HG03103 (cell line): Measurements from ENCODE around the gene RAB40B.
"Not testable (repeated sequence)": the region's sequence is repeated elsewhere in the genome, so short reads cannot be mapped to it uniquely, and the experiment has no call there.

ENCODE experiments used
- ATAC-seq: cut with Tn5 transposase; IDR thresholded peaks from one replicate; pipeline ENCODE4 v1.9.1; 2021; ENCODE audit warnings: low read depth; ENCODE audit not compliant: unreplicated experiment

The RAB40B gene

GRCh38 chr17:82698065-82698973 lies at the start of gene RAB40B:
TSS of gene RAB40B (minus strand) at chr17:82698698. CDS start at chr17:82698596, 102 bp downstream.
- ATAC-seq = peak; percentile 97

DNA sequence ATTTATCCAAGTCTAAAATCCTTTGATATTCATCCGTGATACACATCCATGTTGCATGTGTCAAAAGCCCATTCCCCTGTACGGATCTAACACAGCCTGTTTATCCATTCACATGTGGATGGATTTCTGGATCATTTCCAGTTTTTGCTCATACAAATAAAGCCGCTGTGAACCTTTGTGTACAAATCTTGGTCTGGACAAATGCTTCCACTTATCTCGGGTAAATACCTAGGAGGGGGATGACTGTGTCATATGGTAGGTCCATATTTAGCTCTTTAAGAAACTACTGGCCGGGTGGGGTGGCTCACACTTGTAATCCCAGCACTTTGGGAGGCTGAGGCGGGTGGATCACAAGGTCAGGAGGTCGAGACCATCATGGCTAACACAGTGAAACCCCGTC lies 47.0 kb upstream of the RAB40B start:
- no peak for ATAC-seq

DNA sequence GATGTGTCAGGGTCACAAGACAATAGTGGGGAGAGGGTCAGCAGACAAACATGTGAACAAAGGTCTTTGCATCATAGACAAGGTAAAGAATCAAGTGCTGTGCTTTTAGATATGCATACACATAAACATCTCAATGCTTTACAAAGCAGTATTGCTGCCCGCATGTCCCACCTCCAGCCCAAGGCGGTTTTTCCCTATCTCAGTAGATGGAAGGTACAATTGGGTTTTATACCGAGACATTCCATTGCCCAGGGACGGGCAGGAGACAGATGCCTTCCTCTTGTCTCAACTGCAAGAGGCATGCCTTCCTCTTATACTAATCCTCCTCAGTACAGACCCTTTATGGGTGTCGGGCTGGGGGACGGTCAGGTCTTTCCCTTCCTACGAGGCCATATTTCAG lies 46.2 kb upstream of the RAB40B start:
- not testable (repeated sequence) for ATAC-seq

GRCh38 chr17:82743344-82744219 lies 45.1 kb upstream of the RAB40B start:
- no peak for ATAC-seq

GRCh38 chr17:82740906-82741759 lies 42.6 kb upstream of the RAB40B start:
- ATAC-seq = no peak

DNA sequence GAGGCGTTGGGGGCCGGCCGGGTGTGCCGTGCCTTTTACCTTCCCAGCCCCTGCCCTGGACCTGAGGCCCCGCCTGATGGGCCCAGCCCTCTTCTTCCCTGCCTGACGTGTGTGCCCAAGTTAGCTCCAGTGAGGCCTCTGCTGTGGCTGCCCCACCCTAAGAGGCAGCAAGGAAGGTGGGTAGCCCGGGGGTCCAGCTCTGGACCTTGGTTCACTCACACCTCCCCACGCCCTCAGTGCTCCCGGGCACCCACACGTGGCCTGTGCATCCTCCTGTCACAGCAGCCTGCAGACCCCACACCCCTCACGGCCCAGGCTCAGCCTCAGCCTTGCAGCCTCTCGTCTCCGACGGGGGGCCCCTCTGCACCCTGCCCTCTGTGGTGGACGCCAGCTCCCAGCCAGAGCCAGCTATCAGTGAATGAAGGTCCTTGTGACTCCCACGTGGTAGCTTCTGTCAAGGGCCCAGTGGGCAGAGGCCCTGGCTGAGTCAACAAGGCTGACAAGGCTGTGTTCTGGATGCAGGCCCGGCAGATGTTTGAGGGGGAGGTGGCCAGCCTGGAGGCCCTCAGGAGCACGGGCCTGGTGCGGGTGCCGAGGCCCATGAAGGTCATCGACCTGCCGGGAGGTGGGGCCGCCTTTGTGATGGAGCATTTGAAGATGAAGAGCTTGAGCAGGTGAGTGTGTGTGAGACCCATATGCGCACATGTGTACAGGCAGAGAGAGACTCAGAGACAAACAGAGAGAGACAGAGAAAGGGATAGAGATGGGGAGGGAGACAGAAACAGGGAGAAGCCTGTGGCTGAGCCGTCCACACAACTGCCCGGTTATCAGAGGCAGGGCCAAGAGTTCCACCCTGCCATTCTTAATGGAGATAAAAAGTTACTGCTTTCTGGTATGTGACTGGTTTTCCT lies 39.7 kb upstream of the RAB40B start:
- no peak for ATAC-seq

DNA sequence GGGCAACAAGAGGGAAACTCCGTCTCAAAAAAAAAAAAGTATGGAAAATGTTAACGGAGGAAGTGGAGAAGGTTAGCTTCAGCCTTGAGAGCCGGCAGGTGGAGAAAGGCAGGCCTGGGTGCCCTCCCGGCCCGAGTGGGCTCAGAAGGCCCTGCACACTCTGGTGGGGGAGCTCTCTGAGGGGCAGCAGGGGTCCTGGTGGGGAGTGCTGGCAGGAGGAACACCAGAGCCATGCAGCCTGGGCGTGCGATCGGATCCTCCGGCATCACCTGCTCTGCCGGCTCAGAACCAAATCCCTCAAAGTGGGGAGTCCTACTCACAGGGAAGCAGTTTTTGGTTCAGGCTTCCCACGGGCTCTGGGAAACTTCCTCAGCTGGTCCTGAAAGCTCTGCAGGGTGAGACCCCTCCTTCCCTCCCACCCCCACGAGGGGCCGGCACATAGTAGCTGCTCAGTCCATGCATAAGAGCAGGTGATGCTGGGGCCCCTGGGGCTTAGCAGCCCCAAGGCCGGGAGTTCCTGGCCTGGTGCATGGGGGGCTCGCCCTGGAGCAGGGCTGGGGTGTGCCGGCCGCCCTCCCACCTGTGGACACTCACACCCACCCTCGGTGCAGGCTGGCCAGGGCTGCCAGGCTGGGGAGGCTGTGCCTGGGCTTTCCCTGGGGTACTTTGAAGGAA lies 38.1 kb upstream of the RAB40B start:
- no peak for ATAC-seq

GRCh38 chr17:82734987-82735866 lies 36.7 kb upstream of the RAB40B start, which contains the start of gene FN3K:
TSS of gene FN3K (plus strand) at chr17:82735615. CDS start at chr17:82735637, 22 bp downstream.
- ATAC-seq = no peak

DNA sequence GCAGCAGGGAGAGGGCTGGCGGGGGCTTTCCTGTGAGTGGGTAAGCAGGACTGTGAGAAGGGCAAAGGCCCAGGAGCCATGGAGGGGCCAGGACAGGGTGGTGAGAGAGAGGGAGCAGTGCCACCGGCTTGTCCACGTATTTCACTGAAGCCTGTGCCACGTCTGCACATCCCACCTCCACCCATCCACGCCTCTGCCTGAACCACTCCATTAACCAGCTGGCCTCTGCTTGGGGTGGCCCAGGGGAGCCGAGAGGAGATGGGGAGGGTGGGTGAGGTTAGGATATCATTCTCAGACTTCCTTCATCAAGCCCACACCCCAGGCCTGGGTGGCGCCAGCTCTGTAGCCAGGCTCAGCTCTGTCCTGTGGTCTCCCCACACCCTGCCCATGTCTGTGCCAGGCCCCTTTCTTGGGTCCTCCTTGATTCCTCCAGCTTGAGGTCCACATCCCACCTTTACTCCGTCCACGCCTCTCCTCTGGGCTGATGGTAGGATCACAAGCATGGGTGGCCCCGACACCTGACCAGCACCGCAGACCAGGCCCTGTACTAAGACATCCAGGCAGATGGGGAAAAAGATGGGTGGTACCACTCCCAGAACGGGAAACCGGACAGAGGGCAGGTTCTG lies 33.7 kb upstream of the RAB40B start:
- ATAC-seq = no peak

DNA sequence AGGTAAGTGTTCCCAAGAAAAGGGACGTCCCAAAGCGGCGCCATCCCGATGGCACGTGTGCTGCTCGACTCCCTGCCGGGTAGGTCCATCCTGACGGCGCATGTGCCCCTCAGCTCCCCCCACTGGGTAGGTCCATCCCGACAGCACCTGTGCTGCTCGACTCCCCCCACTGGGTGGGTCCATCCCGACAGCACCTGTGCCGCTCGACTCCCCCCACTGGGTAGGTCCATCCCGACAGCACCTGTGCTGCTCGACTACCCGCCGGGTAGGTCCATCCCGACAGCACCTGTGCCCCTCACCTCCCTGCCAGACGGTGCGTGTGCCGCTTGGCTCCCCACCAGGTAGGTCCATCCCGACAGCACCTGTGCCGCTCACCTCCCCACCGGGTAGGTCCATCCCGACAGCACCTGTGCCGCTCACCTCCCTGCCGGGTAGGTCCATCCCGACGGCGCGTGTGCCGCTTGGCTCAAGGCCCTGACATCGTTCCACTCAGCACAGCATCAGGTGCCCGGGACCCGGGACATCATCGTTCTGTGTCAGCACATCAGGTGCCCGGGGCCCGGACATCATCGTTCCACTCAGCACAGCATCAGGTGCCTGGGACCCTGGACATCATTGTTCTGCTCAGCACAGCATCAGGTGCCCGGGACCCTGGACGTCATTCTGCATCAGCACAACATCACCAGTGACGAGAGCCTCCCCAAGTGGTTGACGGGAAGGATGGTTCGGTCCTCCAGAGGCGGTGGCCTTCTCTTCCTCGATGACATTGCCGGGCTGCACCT lies 31.2 kb upstream of the RAB40B start:
- ATAC-seq = no peak

DNA sequence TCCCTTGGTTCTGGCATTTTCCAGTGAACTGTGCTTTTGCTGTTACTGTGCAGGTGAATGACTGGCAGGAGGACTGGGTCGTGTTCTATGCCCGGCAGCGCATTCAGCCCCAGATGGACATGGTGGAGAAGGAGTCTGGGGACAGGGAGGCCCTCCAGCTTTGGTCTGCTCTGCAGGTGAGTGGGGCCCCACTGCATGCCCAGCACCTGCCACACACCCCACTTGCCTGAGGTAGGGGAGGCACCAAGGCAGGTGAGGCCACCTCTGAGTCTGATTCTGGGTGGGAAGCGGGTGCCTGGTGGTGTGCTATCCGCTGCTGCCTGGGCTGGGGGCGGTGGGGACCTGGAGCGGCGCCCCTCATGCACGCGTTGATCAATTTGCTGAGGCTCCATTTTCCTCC lies 27.9 kb upstream of the RAB40B start:
- ATAC-seq = no peak

DNA sequence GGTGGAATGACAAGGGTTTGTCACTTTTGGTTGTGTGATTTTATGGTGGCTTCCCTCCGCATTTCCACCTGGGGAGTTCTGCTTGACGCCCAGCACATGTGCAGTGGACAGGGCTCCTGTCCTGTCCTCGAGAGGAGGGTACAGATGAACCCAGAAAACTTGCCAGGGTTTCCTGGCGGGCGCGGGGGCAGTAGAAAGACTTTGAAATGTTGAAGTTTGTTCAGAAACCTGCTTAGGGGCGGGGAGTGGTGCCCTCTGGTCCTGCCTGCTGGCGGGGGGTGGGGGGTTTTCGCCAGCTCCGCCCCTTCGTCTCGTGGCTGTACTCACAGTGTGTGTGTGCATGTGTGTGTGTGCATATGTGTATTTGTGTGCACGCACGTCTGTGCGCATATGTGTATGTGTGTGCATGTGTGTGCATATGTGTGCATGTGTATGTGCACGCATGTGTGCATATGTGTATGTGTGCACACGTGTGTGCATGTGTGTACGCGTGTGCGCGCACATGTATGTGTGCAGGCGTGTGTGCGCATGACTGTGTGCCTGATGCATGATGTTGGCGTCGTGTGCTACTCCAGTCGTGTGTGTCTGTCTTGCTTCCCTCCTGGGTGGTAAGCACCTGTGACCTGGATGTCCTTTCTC lies 24.8 kb upstream of the RAB40B start:
- ATAC-seq = no peak

GRCh38 chr17:82722341-82723013 lies 24.0 kb upstream of the RAB40B start:
- ATAC-seq = no peak

GRCh38 chr17:82720204-82720603 lies 21.7 kb upstream of the RAB40B start:
- no peak for ATAC-seq

- no peak for ATAC-seq
Observed at GRCh38 chr17:82718986-82719685, 20.6 kb upstream of the RAB40B start.
